ENCODE results near the gene EMID1.

The EMID1 gene

GRCh38 chr22:29198240-29198639, 7.5 kb upstream of the EMID1 start:
- no peak for TF ChIP-seq CTCF (IDR thresholded peaks at IDR 0.05; ENCODE audit: control extremely low read depth, extremely low read depth, low read depth, missing control alignments)
- DNase-seq (ENCODE audit: extremely low spot score) = no peak
- ChIA-PET CTCF (interaction anchor here (1.4 to 2.3 kb wide), 4 partner anchors 8 to 48 kb away, joined by 4 to 9 read pairs (median 6); partner anchors contain the start of gene EMID1), POLR2A (no interaction called here)

GRCh38 chr22:29199702-29200400, 5.8 kb upstream of the EMID1 start:
- ChIA-PET POLR2A (no interaction called here), CTCF (interaction anchor here (2.1 to 7.1 kb wide), 2 partner anchors 46 kb away, joined by 9 to 37 read pairs; no protein-coding TSS in a partner anchor)
- no peak for DNase-seq (ENCODE audit: extremely low spot score)
- TF ChIP-seq CTCF (IDR thresholded peaks at IDR 0.05; ENCODE audit: control extremely low read depth, extremely low read depth, low read depth, missing control alignments) = no peak

GRCh38 chr22:29200901-29201300, 4.8 kb upstream of the EMID1 start:
- DNase-seq (ENCODE audit: extremely low spot score) = no peak
- CTCF ChIA-PET = interaction anchor here (1.6 to 7.1 kb wide), 4 partner anchors 11 to 47 kb away, joined by 5 to 37 read pairs (median 22); no protein-coding TSS in a partner anchor
- TF ChIP-seq CTCF (IDR thresholded peaks at IDR 0.05; ENCODE audit: control extremely low read depth, extremely low read depth, low read depth, missing control alignments) = no peak
- POLR2A ChIA-PET = no interaction called here

GRCh38 chr22:29201782-29202181, 3.9 kb upstream of the EMID1 start:
- POLR2A ChIA-PET = no interaction called here
- no peak for TF ChIP-seq CTCF (IDR thresholded peaks at IDR 0.05; ENCODE audit: control extremely low read depth, extremely low read depth, low read depth, missing control alignments)
- CTCF ChIA-PET = interaction anchor here (0.6 to 7.1 kb wide), 10 partner anchors 9 to 96 kb away, joined by 3 to 49 read pairs (median 8); no protein-coding TSS in a partner anchor
- no peak for DNase-seq (ENCODE audit: extremely low spot score)

GRCh38 chr22:29202212-29203192, 3.2 kb upstream of the EMID1 start:
- peak; percentile 49 for TF ChIP-seq CTCF (IDR thresholded peaks at IDR 0.05; ENCODE audit: control extremely low read depth, extremely low read depth, low read depth, missing control alignments)
- peak; percentile 91 for DNase-seq (ENCODE audit: extremely low spot score)
- POLR2A ChIA-PET = interaction anchor here (0.7 to 1.3 kb wide), 3 partner anchors 8 to 57 kb away, joined by 3 to 6 read pairs (median 5); no protein-coding TSS in a partner anchor
- CTCF ChIA-PET = interaction anchor here (0.6 to 7.1 kb wide), 17 partner anchors 8 to 95 kb away, joined by 3 to 49 read pairs (median 4); no protein-coding TSS in a partner anchor

Data from GM10248 (cell line).